GM12878 (cell line): ENCODE results near the gene METTL23. TPM values are rescaled to one million over a fixed set of nuclear protein-coding genes. Genes with fewer than 3 reads are reported as not detected.

ENCODE experiments used
- ATAC-seq: fragments of 200-7000 bp; cut with Tn5 transposase; 3 replicates; pipeline ENCODE4 v1.9.1; 2020; ENCODE audit warnings: mild to moderate bottlenecking, moderate library complexity
- BruUV-seq: library from RNA; stranded (reverse); fragments of 400-500 nt; replicated peaks from 2 replicates; lab custom pipeline; 2021; lab: Mats Ljungman, UMichigan
- CTCF ChIA-PET: fragments of 300-600 bp; sonication (Branson Sonifier 250); formaldehyde crosslinking; extraction: SDS; loops from one replicate; lab custom pipeline; 2021; ENCODE audit warnings: inconsistent platforms; lab: Yijun Ruan, JAX
- POLR2A ChIA-PET: fragments of 350-600 bp; formaldehyde crosslinking; extraction: SDS; loops from one replicate; lab custom pipeline; 2021; ENCODE audit warnings: inconsistent platforms; lab: Charles Lee
- RAD21 ChIA-PET: fragments of 300-600 bp; sonication (Branson Sonifier 250); formaldehyde crosslinking; loops from one replicate; lab custom pipeline; 2023; ENCODE audit warnings: antibody characterized with exemption; ENCODE audit not compliant: unreplicated experiment; lab: Charles Lee
- SMC1A ChIA-PET: fragments of 300-600 bp; sonication (Branson Sonifier 250); formaldehyde crosslinking; loops from one replicate; lab custom pipeline; 2023; ENCODE audit not compliant: unreplicated experiment, uncharacterized antibody; lab: Charles Lee
- DNase-seq: peaks from one replicate; pipeline ENCODE4 v3.0.0-alpha.2; 2011; ENCODE audit warnings: low read depth, low spot score
- FAIRE-seq: peaks from 3 replicates; lab custom pipeline; 2011; peaks lifted over from hg19 to GRCh38; lab: Jason Lieb, UNC
- H2AFZ ChIP-seq: 2 replicates; pipeline ENCODE4 v1.6.0; 2011; ENCODE audit warnings: low read depth, low read length, control low read depth; ENCODE audit not compliant: control insufficient read depth
- H3K27ac ChIP-seq: 2 replicates; pipeline ENCODE4 v1.5.1; 2011; ENCODE audit warnings: control low read depth; ENCODE audit not compliant: control insufficient read depth, insufficient read depth
- H3K27me3 ChIP-seq, 2 experiments: replicated peaks in 1 of 2; 2 replicates each; pipeline versions ENCODE4 v1.6.0 to v1.6.1; 2011; ENCODE audit warnings: low read length in 1 of 2; ENCODE audit not compliant: control insufficient read depth in 2 of 2, insufficient read depth in 2 of 2
- H3K36me3 ChIP-seq, 2 experiments: 2 replicates each; pipeline ENCODE4 v1.5.1; 2011; ENCODE audit warnings: low read length in 1 of 2; ENCODE audit not compliant: control insufficient read depth in 2 of 2, insufficient read depth in 2 of 2
- H3K4me1 ChIP-seq: 2 replicates; pipeline ENCODE4 v1.6.1; 2011; ENCODE audit warnings: mild to moderate bottlenecking, low read length, moderate library complexity, mixed read lengths; ENCODE audit not compliant: control insufficient read depth, insufficient read depth
- H3K4me2 ChIP-seq: 2 replicates; pipeline ENCODE4 v1.6.0; 2011; ENCODE audit warnings: control low read depth; ENCODE audit not compliant: control insufficient read depth, insufficient read depth
- H3K4me3 ChIP-seq: fragments of 200-600 bp; sonication (generic); 2 replicates; pipeline ENCODE4 v1.5.1; 2016
- H3K79me2 ChIP-seq: 2 replicates; pipeline ENCODE4 v1.6.0; 2011; ENCODE audit warnings: low read length; ENCODE audit not compliant: control insufficient read depth, insufficient read depth
- H3K9ac ChIP-seq: 2 replicates; pipeline ENCODE4 v1.8.0; 2011; ENCODE audit warnings: low read length, control low read depth, mixed read lengths; ENCODE audit not compliant: control insufficient read depth, insufficient read depth
- H3K9me3 ChIP-seq: replicated peaks from 3 replicates; pipeline ENCODE4 v1.5.1; 2011; ENCODE audit warnings: mild to moderate bottlenecking, low read length; ENCODE audit not compliant: control insufficient read depth, insufficient read depth
- H4K20me1 ChIP-seq: 2 replicates; pipeline ENCODE4 v1.6.0; 2011; ENCODE audit not compliant: control insufficient read depth, insufficient read depth
- ASH2L ChIP-seq: fragments of 300-600, 200-600 bp; sonication (generic); IDR thresholded peaks from 2 replicates; pipeline ENCODE4 v1.6.1; 2017; ENCODE audit warnings: low read depth, mild to moderate bottlenecking, borderline replicate concordance
- CBFB ChIP-seq: IDR thresholded peaks from 2 replicates; pipeline ENCODE4 v1.6.1; 2016; ENCODE audit warnings: antibody characterized with exemption, low read depth
- FOXK2 ChIP-seq: fragments of 450-650 bp; IDR thresholded peaks from 2 replicates; pipeline ENCODE4 v1.6.1; 2017; ENCODE audit warnings: mild to moderate bottlenecking, moderate library complexity
- FOXM1 ChIP-seq: IDR thresholded peaks from 2 replicates; pipeline ENCODE4 v1.6.1; 2012; ENCODE audit warnings: low read depth, mild to moderate bottlenecking, inconsistent platforms, low read length, moderate library complexity
- GATAD2B ChIP-seq: fragments of 450-650 bp; conservative IDR thresholded peaks from 2 replicates; pipeline ENCODE4 v1.6.1; 2017; ENCODE audit warnings: low read depth, mild to moderate bottlenecking, moderate library complexity
- HCFC1 ChIP-seq: fragments of 150-350 bp; IDR thresholded peaks from 2 replicates; pipeline ENCODE4 v1.6.1; 2014; ENCODE audit warnings: low read length
- IKZF1 ChIP-seq: fragments of 450-650 bp; conservative IDR thresholded peaks from 2 replicates; pipeline ENCODE4 v1.6.1; 2017; ENCODE audit warnings: antibody characterized with exemption, mild to moderate bottlenecking
- IRF4 ChIP-seq: IDR thresholded peaks from 2 replicates; pipeline ENCODE4 v1.6.1; 2011; ENCODE audit warnings: low read depth, low read length
- KAT2A ChIP-seq: conservative IDR thresholded peaks from 2 replicates; pipeline ENCODE4 v1.6.1; 2011; ENCODE audit warnings: low read depth, low read length; ENCODE audit not compliant: control insufficient read depth
- MTA3 ChIP-seq: IDR thresholded peaks from 2 replicates; pipeline ENCODE4 v1.6.1; 2012; ENCODE audit warnings: low read length, inconsistent platforms, borderline replicate concordance
- MYB ChIP-seq: fragments of 150-350 bp; IDR thresholded peaks from 2 replicates; pipeline ENCODE4 v1.6.1; 2014; ENCODE audit warnings: mild to moderate bottlenecking, low read depth, low read length, borderline replicate concordance
- NRF1 ChIP-seq: conservative IDR thresholded peaks from 2 replicates; pipeline ENCODE4 v1.6.1; 2011; ENCODE audit warnings: mild to moderate bottlenecking, low read depth, low read length, improper control_type of control experiment
- RFX5 ChIP-seq: IDR thresholded peaks from 2 replicates; pipeline ENCODE4 v1.6.1; 2011; ENCODE audit warnings: low read depth, low read length, improper control_type of control experiment
- WGBS: methylation state at CpG from one replicate; pipeline ENCODE4 v1.1.6; 2016; ENCODE audit warnings: low lambda C conversion rate; ENCODE audit not compliant: insufficient replicate concordance, insufficient coverage; ENCODE audit errors: missing lambda C conversion rate; 5-methylcytosine and 5-hydroxymethylcytosine counted together
- in situ Hi-C: fragments of 300-500 bp; cut with MboI; formaldehyde crosslinking; loops from 9 replicates; pipeline ENCODE4 v1.14.3; 2018; ENCODE audit warnings: mixed read lengths
- intact Hi-C: fragments of 100-400 bp; cut with micrococcal nuclease; formaldehyde crosslinking; loops from one replicate; pipeline ENCODE4 v1.14.2; 2022; ENCODE audit not compliant: unreplicated experiment
- polyA plus RNA-seq, 11 experiments: library from polyadenylated mRNA; depleted of rRNA in 4 of 11; unstranded in 6 of 11; stranded (reverse) in 5 of 11; fragments of >200 nt; fragmentation: Nextera tagmentation in 4 of 11; fragmentation: Illumina TruSeq in 1 of 11; extraction: Ambion mirVana in 4 of 11; extraction: Trizol in 1 of 11; gene quantifications; 1 replicate in 1 of 11; 2 replicates in 10 of 11; pipeline versions ENCODE4 v1.2.1 to v1.2.3, GENCODE V29; 2011 to 2016; ENCODE audit warnings: inconsistent platforms in 2 of 11, missing spikeins in 2 of 11, low read depth in 1 of 11
- total RNA-seq, 4 experiments: library from RNA; depleted of rRNA in 3 of 4; stranded (reverse); fragments of >200 nt in 3 of 4; fragmentation: Illumina TruSeq in 1 of 4; extraction: Trizol in 1 of 4; gene quantifications; 2 replicates each; pipeline versions ENCODE4 v1.2.1 to v1.2.3, GENCODE V29; 2013 to 2021
- TF ChIP-seq, protein P1 (sequence below): fragments of 450-650 bp; IDR thresholded peaks from 2 replicates; pipeline ENCODE4 v1.6.1; 2018; ENCODE audit warnings: borderline replicate concordance, mild to moderate bottlenecking; ENCODE audit not compliant: partially characterized antibody
- TF ChIP-seq, protein P2 (sequence below): fragments of 450-650 bp; IDR thresholded peaks from 2 replicates; pipeline ENCODE4 v1.6.1; 2017; ENCODE audit warnings: antibody characterized with exemption, mild to moderate bottlenecking, moderate library complexity

Gene METTL23
- total and polyA plus RNA-seq, 10 of the 15 experiments (the other 5 are each of a cell fraction or from before 2014, with no cell fraction given) = 25.6 to 61.5 (median 30.9) TPM

DNA sequence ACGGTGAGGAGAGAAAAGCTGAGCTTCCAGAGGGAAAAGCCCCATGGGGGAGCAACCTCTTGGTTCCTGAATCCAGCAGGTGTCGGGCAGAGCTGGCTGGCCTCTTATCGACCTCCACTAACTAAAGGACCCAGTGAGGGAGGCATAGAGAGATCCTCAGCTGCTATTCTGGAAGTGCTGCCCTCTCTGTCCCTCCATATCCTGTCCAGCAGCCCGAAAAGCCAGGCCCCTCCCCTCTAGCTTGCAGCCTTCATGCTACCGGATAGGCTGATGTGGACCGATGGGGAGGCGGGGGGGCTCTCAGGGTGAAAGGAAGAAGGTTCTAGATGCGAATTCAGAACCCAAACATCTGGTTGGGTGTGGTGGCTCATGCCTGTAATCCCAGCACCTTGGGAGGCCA is 40.8 kb upstream of the METTL23 start (continued):
- TF ChIP-seq HCFC1 = no peak
- no peak for TF ChIP-seq KAT2A
- no peak for TF ChIP-seq MTA3
- no peak for TF ChIP-seq GATAD2B

DNA sequence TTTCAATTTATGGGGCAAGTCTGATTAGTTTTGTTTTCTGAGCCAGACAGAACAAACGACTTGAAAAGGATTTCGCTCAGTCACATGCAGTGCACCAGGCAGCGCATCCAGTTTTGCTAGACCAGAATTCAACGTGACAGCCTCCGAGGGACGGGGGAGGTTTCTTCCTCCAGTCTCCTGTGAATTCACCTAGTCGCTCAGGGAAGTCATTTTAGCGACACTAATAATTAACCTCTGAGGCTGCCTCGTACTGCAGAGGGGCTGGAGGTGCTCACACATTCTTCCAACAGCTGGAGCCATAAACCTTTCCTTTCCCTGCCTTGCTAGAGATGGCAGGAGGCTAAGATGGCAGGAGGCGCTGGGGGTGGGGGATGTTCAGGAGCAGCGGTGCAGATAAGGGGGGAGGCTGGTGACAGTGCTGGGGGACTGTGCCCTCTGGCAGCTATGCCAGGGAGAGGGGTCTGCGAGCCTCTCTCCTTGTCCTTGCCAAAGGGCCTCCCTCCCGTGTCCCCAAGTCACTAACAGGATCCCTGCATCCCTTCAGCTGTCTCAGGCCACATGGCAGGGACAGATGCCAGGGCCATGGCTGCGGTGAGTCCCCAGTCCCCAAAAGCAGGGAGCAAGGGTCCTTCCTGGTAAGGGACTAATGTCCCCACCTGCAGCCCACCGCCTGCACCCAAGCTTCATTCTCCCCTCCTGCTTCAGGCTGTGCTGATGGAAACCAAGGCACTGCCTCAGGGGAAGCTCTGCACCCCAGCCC is 39.9 kb upstream of the METTL23 start:
- SMC1A ChIA-PET = no interaction called here
- intact Hi-C loops (no loop called here), in situ Hi-C loops (no loop called here)
- Histone ChIP-seq H3K9me3 (no peaks in the 10 kb centered on the region), H4K20me1 (no peaks in the 10 kb centered on the region), H3K27me3 (peaks cover 0 to 1% of the 10 kb centered on the region in 2 experiments; a peak in 2 of 4 replicates), H3K4me3 (no peak overlapping the region), H3K79me2 (no peaks in the 10 kb centered on the region), H3K4me2 (no peak overlapping the region), H3K36me3 (no peaks in the 10 kb centered on the region), H3K4me1 (no peaks in the 10 kb centered on the region), H2AFZ (no peak overlapping the region), H3K9ac (no peak overlapping the region), H3K27ac (no peak overlapping the region)
- CTCF ChIA-PET = no interaction called here
- no peak for FAIRE-seq
- 43% methylated on average over 15 of the region's 15 CpGs for WGBS
- no peak for DNase-seq
- POLR2A ChIA-PET = no interaction called here
- RAD21 ChIA-PET = no interaction called here
- no TSS peak for BruUV-seq
- ATAC-seq = no peak
- no peak for TF ChIP-seq IRF4
- TF ChIP-seq CBFB = no peak
- TF ChIP-seq NRF1 = no peak
- no peak for TF ChIP-seq RFX5
- TF ChIP-seq MYB = no peak
- no peak for TF ChIP-seq ASH2L
- TF ChIP-seq, protein P1, sequence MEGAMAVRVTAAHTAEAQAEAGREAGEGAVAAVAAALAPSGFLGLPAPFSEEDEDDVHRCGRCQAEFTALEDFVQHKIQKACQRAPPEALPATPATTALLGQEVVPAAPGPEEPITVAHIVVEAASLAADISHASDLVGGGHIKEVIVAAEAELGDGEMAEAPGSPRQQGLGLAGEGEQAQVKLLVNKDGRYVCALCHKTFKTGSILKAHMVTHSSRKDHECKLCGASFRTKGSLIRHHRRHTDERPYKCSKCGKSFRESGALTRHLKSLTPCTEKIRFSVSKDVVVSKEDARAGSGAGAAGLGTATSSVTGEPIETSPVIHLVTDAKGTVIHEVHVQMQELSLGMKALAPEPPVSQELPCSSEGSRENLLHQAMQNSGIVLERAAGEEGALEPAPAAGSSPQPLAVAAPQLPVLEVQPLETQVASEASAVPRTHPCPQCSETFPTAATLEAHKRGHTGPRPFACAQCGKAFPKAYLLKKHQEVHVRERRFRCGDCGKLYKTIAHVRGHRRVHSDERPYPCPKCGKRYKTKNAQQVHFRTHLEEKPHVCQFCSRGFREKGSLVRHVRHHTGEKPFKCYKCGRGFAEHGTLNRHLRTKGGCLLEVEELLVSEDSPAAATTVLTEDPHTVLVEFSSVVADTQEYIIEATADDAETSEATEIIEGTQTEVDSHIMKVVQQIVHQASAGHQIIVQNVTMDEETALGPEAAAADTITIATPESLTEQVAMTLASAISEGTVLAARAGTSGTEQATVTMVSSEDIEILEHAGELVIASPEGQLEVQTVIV = no peak
- no peak for TF ChIP-seq FOXK2
- TF ChIP-seq FOXM1 = no peak
- no peak for TF ChIP-seq IKZF1
- TF ChIP-seq, protein P2, sequence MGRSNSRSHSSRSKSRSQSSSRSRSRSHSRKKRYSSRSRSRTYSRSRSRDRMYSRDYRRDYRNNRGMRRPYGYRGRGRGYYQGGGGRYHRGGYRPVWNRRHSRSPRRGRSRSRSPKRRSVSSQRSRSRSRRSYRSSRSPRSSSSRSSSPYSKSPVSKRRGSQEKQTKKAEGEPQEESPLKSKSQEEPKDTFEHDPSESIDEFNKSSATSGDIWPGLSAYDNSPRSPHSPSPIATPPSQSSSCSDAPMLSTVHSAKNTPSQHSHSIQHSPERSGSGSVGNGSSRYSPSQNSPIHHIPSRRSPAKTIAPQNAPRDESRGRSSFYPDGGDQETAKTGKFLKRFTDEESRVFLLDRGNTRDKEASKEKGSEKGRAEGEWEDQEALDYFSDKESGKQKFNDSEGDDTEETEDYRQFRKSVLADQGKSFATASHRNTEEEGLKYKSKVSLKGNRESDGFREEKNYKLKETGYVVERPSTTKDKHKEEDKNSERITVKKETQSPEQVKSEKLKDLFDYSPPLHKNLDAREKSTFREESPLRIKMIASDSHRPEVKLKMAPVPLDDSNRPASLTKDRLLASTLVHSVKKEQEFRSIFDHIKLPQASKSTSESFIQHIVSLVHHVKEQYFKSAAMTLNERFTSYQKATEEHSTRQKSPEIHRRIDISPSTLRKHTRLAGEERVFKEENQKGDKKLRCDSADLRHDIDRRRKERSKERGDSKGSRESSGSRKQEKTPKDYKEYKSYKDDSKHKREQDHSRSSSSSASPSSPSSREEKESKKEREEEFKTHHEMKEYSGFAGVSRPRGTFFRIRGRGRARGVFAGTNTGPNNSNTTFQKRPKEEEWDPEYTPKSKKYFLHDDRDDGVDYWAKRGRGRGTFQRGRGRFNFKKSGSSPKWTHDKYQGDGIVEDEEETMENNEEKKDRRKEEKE = no peak
